ENCODE results near the gene CCDC88B.
"Not testable (repeated sequence)": the region's sequence is repeated elsewhere in the genome, so short reads cannot be mapped to it uniquely, and the experiment has no call there.

DNA sequence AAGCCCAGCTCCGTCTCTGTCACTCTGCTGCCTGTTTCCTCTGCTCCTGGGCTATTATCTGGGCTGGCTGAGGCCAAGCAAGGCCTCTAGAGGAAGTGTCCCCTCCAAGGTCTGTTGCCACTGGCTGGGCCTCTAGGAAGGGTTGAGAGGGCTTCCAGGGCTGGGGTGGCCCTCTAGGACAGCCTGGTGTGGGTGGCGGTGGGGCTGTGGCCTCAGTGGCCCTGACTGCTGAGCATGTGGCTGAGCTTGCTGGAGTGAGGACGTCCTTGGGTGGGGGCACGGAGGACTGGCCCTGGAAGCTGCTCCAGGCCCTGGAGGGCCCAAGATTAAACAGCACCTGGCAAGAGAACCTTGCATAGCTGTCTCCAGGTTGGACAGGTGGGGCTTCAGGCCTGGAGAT is 16.0 kb upstream of the CCDC88B start:
- TF ChIP-seq, protein P1, sequence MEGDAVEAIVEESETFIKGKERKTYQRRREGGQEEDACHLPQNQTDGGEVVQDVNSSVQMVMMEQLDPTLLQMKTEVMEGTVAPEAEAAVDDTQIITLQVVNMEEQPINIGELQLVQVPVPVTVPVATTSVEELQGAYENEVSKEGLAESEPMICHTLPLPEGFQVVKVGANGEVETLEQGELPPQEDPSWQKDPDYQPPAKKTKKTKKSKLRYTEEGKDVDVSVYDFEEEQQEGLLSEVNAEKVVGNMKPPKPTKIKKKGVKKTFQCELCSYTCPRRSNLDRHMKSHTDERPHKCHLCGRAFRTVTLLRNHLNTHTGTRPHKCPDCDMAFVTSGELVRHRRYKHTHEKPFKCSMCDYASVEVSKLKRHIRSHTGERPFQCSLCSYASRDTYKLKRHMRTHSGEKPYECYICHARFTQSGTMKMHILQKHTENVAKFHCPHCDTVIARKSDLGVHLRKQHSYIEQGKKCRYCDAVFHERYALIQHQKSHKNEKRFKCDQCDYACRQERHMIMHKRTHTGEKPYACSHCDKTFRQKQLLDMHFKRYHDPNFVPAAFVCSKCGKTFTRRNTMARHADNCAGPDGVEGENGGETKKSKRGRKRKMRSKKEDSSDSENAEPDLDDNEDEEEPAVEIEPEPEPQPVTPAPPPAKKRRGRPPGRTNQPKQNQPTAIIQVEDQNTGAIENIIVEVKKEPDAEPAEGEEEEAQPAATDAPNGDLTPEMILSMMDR (tag by site-specific recombination; IDR thresholded peaks at IDR 0.05): not testable (repeated sequence)
- not testable (repeated sequence) for TF ChIP-seq ZFP41 (tag by site-specific recombination; IDR thresholded peaks at IDR 0.05; ENCODE audit: borderline replicate concordance); ZSCAN30 (tag by site-specific recombination; IDR thresholded peaks at IDR 0.05); ZNF112 (tag by site-specific recombination; IDR thresholded peaks at IDR 0.05); ZNF140 (tag by site-specific recombination; IDR thresholded peaks at IDR 0.05); ZNF510 (tag by site-specific recombination; IDR thresholded peaks at IDR 0.05; ENCODE audit: insufficient replicate concordance); REPIN1 (tag by site-specific recombination; IDR thresholded peaks at IDR 0.05; ENCODE audit: low read depth)
